Smooth muscle cell (in vitro differentiated cells): Measurements from ENCODE around the gene TNFRSF18. TPM values are rescaled to one million over a fixed set of nuclear protein-coding genes. Genes with fewer than 3 reads are reported as not detected.

Source experiments
- DNase-seq: peaks from one replicate; lab custom pipeline; 2025; ENCODE audit not compliant: unreplicated experiment; lab: John Stamatoyannopoulos, UW
- H2AFZ ChIP-seq: fragments of 200-600 bp; sonication (generic); 2 replicates; pipeline ENCODE4 v1.6.0; 2016; ENCODE audit warnings: antibody characterized with exemption, low read depth, mild to moderate bottlenecking
- H3F3A ChIP-seq: fragments of 200-600 bp; sonication (generic); 2 replicates; pipeline ENCODE4 v1.6.0; 2017; ENCODE audit warnings: antibody characterized with exemption, low read depth
- H3K27ac ChIP-seq: fragments of 200-600 bp; sonication (generic); 2 replicates; pipeline ENCODE4 v1.5.1; 2016; ENCODE audit warnings: low read depth, mild to moderate bottlenecking
- H3K27me3 ChIP-seq: fragments of 200-600 bp; sonication (generic); 2 replicates; pipeline ENCODE4 v1.6.1; 2016; ENCODE audit warnings: low read depth, mild to moderate bottlenecking
- H3K36me3 ChIP-seq: fragments of 200-600 bp; sonication (generic); 2 replicates; pipeline ENCODE4 v1.5.1; 2016; ENCODE audit warnings: low read depth
- H3K4me1 ChIP-seq: fragments of 200-600 bp; sonication (generic); 2 replicates; pipeline ENCODE4 v1.5.1; 2016; ENCODE audit warnings: low read depth
- H3K4me2 ChIP-seq: fragments of 200-600 bp; sonication (generic); 2 replicates; pipeline ENCODE4 v1.6.0; 2016; ENCODE audit warnings: mild to moderate bottlenecking
- H3K4me3 ChIP-seq: fragments of 200-600 bp; sonication (generic); 2 replicates; pipeline ENCODE4 v1.5.1; 2016; ENCODE audit warnings: mild to moderate bottlenecking
- H3K79me2 ChIP-seq: fragments of 200-600 bp; sonication (generic); 2 replicates; pipeline ENCODE4 v1.6.0; 2016; ENCODE audit warnings: low read depth, mild to moderate bottlenecking
- H3K9ac ChIP-seq: fragments of 200-600 bp; sonication (generic); 2 replicates; pipeline ENCODE4 v1.6.0; 2016; ENCODE audit warnings: low read depth
- H3K9me3 ChIP-seq: fragments of 200-600 bp; sonication (generic); replicated peaks from 2 replicates; pipeline ENCODE4 v1.5.1; 2016; ENCODE audit warnings: low read depth
- H4K20me1 ChIP-seq: fragments of 200-600 bp; sonication (generic); 2 replicates; pipeline ENCODE4 v1.6.0; 2016; ENCODE audit warnings: low read depth
- WGBS: methylation state at CpG from one replicate; pipeline ENCODE4 v1.1.7; 2016; ENCODE audit warnings: low lambda C conversion rate; 5-methylcytosine and 5-hydroxymethylcytosine counted together
- polyA plus RNA-seq: library from polyadenylated mRNA; unstranded; fragments of >200 nt; fragmentation: Nextera tagmentation; extraction: Ambion mirVana; gene quantifications from 2 replicates; pipeline ENCODE4 v1.2.1, GENCODE V29; 2016
- total RNA-seq: library from RNA; depleted of rRNA; stranded (reverse); fragments of >200 nt; gene quantifications from 2 replicates; pipeline ENCODE4 v1.2.3, GENCODE V29; 2014
- TF ChIP-seq, protein P1 (sequence below): fragments of 200-600 bp; sonication (generic); IDR thresholded peaks from 2 replicates; pipeline ENCODE4 v1.5.1; 2017; ENCODE audit warnings: borderline replicate concordance, mild to moderate bottlenecking, antibody characterized with exemption; ENCODE audit not compliant: insufficient read depth, poor library complexity, severe bottlenecking

The TNFRSF18 gene
- total and polyA plus RNA-seq, 2 experiments from 2014 or later: 4.8 to 12.2 TPM

DNA sequence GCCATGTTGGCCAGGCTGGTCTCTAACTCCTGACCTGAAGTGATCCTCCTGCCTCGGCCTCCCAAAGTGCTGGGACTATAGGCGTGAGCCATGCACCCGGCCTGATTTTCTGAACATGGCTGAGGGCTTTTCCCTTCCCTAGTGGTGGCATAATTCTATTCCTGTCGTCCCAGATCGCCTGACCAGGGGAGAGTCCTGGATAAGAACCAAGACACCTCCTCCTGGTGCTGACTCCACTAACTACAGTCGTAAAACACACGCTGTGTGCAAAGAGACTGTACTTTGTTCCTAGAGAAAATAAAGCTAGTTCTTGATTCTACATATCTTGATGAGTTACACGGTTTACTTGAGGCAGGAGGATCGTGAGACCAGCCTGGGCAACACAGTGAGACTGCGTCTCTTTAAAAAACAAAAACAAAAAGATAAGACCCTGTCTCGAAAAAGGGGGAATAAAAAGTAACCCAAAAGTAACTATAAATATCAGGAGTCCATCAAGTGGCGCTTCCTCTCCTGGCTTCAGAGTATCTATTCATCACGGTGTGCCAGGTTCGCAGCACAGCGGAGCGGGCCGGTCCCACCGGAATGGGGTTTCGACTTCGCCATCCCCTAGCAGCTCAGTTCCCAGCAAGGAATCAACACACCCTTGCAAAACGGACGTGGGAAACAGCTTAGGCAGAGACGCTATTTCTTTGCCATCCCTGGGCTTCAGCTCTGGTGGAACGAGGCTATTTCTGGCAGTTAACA is 24.4 kb upstream of the TNFRSF18 start:
- Histone ChIP-seq H3F3A (no peaks in the 10 kb centered on the region), H3K27ac (peak overlapping the region; percentile 80), H3K4me1 (peaks cover 7% of the 10 kb centered on the region), H3K4me2 (peak overlapping the region; percentile 87), H3K27me3 (no peaks in the 10 kb centered on the region), H4K20me1 (peaks cover 45% of the 10 kb centered on the region), H3K9me3 (no peaks in the 10 kb centered on the region), H3K79me2 (peaks cover 62% of the 10 kb centered on the region), H3K36me3 (no peaks in the 10 kb centered on the region), H2AFZ (peak overlapping the region; percentile 51), H3K9ac (peak overlapping the region; percentile 95), H3K4me3 (peak overlapping the region; percentile 99)
- DNase-seq: no peak
- WGBS: 29% methylated on average over 24 of the region's 24 CpGs
- TF ChIP-seq, protein P1, sequence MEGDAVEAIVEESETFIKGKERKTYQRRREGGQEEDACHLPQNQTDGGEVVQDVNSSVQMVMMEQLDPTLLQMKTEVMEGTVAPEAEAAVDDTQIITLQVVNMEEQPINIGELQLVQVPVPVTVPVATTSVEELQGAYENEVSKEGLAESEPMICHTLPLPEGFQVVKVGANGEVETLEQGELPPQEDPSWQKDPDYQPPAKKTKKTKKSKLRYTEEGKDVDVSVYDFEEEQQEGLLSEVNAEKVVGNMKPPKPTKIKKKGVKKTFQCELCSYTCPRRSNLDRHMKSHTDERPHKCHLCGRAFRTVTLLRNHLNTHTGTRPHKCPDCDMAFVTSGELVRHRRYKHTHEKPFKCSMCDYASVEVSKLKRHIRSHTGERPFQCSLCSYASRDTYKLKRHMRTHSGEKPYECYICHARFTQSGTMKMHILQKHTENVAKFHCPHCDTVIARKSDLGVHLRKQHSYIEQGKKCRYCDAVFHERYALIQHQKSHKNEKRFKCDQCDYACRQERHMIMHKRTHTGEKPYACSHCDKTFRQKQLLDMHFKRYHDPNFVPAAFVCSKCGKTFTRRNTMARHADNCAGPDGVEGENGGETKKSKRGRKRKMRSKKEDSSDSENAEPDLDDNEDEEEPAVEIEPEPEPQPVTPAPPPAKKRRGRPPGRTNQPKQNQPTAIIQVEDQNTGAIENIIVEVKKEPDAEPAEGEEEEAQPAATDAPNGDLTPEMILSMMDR: peak; percentile 27

DNA sequence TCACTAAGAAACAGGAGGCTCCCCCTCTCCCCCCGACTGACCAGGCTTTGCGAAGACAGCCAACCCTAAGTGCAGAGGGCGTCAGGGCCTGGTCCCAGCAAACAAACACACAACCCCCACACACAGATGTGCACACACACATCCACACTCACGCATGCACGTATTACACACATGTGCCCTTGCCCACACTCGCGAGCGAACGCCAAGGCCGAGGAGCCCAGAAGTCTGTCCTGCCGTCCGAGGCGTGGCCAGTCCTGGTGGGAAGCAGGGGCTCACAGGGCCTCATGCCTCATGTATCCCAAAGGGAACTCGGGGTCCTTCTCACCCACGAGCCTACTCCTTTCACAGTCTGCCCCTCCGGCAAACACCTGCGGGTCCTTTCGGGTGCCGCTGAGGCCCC is 23.4 kb upstream of the TNFRSF18 start:
- Histone ChIP-seq H3K4me3 (no peak overlapping the region), H3K9ac (no peak overlapping the region), H2AFZ (no peak overlapping the region), H3K9me3 (no peaks in the 10 kb centered on the region), H3K79me2 (peaks cover 71% of the 10 kb centered on the region), H3K4me2 (peak overlapping the region; percentile 87), H3K27me3 (no peaks in the 10 kb centered on the region), H3K4me1 (peaks cover 7% of the 10 kb centered on the region), H3K27ac (no peak overlapping the region), H3K36me3 (no peaks in the 10 kb centered on the region), H4K20me1 (peaks cover 56% of the 10 kb centered on the region), H3F3A (no peaks in the 10 kb centered on the region)
- WGBS: 95% methylated on average over 19 of the region's 19 CpGs
- no peak for DNase-seq
- TF ChIP-seq, protein P1: no peak

DNA sequence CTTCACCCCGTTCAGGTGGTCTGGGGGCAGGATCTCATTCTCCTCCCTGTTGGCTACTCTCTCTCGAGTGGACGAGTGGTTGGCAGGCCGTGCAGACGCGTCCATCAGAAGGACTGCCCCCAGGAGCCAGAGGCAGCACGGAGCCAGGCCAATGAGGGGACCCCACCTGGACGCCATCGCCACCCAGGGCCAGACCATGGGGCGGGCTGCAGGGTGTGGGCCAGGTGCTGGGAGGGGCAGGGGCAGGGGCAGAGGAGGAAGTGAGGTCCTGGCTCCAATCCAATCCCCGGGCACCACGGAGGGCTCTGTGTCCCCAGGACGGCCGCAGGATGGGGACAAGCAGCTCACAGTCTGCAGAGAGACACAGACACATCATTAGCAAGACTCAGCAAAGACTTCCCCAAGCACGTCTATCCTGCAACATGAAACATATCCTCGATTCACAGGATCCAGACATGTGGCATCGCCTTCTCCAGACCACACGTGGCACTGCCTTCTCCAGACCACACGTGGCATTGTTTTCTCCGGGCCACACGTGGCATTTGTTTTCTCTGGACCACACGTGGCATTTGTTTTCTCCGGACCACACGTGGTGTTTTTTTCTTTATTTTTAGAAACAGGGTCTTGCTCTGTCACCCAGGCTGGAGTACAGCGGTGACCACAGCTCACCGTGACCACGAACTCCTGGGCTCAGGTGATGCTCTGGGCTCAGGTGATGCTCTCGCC is 22.4 kb upstream of the TNFRSF18 start:
- no peak overlapping the region for H3K4me2 ChIP-seq
- peaks cover 78% of the 10 kb centered on the region for H3K79me2 ChIP-seq
- H3K9me3 ChIP-seq: no peaks in the 10 kb centered on the region
- H2AFZ ChIP-seq: no peak overlapping the region
- peaks cover 7% of the 10 kb centered on the region for H3K4me1 ChIP-seq
- H3K27me3 ChIP-seq: no peaks in the 10 kb centered on the region
- no peaks in the 10 kb centered on the region for H3F3A ChIP-seq
- H3K9ac ChIP-seq: no peak overlapping the region
- WGBS: 94% methylated on average over 28 of the region's 28 CpGs
- no peak overlapping the region for H3K27ac ChIP-seq
- H4K20me1 ChIP-seq: peaks cover 65% of the 10 kb centered on the region
- DNase-seq: no peak
- TF ChIP-seq, protein P1: no peak
- H3K4me3 ChIP-seq: no peak overlapping the region
- no peaks in the 10 kb centered on the region for H3K36me3 ChIP-seq
